WERI-Rb-1 (cell line): ENCODE data around the gene IGSF9.

Experiments used
- DNase-seq: peaks from one replicate; pipeline ENCODE4 v3.0.0-alpha.2; 2020
- H3K27ac ChIP-seq: fragments of 250-450 bp; sonication (Bioruptor Pico); 2 replicates; pipeline ENCODE4 v1.5.1; 2020; ENCODE audit warnings: mild to moderate bottlenecking, moderate library complexity
- H3K27me3 ChIP-seq: fragments of 250-450 bp; sonication (Bioruptor Pico); 2 replicates; pipeline ENCODE4 v1.5.1; 2021; ENCODE audit warnings: mild to moderate bottlenecking, low read depth, moderate library complexity; ENCODE audit not compliant: insufficient read depth, severe bottlenecking
- H3K36me3 ChIP-seq: fragments of 250-450 bp; sonication (Bioruptor Pico); 2 replicates; pipeline ENCODE4 v1.5.1; 2020; ENCODE audit warnings: mild to moderate bottlenecking, moderate library complexity
- H3K4me3 ChIP-seq: 2 replicates; pipeline ENCODE4 v1.5.1; 2011; ENCODE audit warnings: low read depth, mild to moderate bottlenecking, control low read depth, low read length
- H3K9me3 ChIP-seq: fragments of 250-450 bp; sonication (Bioruptor Pico); 2 replicates; pipeline ENCODE4 v1.5.1; 2021; ENCODE audit warnings: mild to moderate bottlenecking, moderate library complexity; ENCODE audit not compliant: severe bottlenecking
- CTCF ChIP-seq: IDR thresholded peaks from 2 replicates; pipeline ENCODE4 v1.5.1; 2011; ENCODE audit warnings: low read depth, mild to moderate bottlenecking, control low read depth, inconsistent platforms, low read length

IGSF9 gene

GRCh38 chr1:159953536-159954515, 8.4 kb upstream of the IGSF9 start, which contains the start of gene SLAMF9:
Gene SLAMF9 (minus strand): TSS chr1:159954237. CDS start chr1:159954137, 100 bp downstream.
- no peaks in the 10 kb centered on the region for H3K9me3 ChIP-seq
- no peaks in the 10 kb centered on the region for H3K27me3 ChIP-seq
- no peaks in the 10 kb centered on the region for H3K36me3 ChIP-seq
- TF ChIP-seq CTCF = no peak
- DNase-seq = no peak
- no peak within 1 kb of the TSS for H3K4me3 ChIP-seq
- H3K27ac ChIP-seq = no peak within 1 kb of the TSS

GRCh38 chr1:159952932-159953331, 7.5 kb upstream of the IGSF9 start:
- Histone ChIP-seq H3K9me3 (no peaks in the 10 kb centered on the region), H3K27me3 (no peaks in the 10 kb centered on the region), H3K4me3 (no peak overlapping the region), H3K36me3 (no peaks in the 10 kb centered on the region), H3K27ac (no peak overlapping the region)
- no peak for TF ChIP-seq CTCF
- no peak for DNase-seq

GRCh38 chr1:159951551-159951950, 6.1 kb upstream of the IGSF9 start:
- DNase-seq = no peak
- no peak for TF ChIP-seq CTCF
- H3K9me3 ChIP-seq = no peaks in the 10 kb centered on the region

GRCh38 chr1:159951016-159951415, 5.6 kb upstream of the IGSF9 start:
- no peak for DNase-seq
- H3K27ac ChIP-seq = no peak overlapping the region
- H3K4me3 ChIP-seq = no peak overlapping the region
- no peaks in the 10 kb centered on the region for H3K9me3 ChIP-seq
- no peak for TF ChIP-seq CTCF
- H3K36me3 ChIP-seq = no peaks in the 10 kb centered on the region
- H3K27me3 ChIP-seq = no peaks in the 10 kb centered on the region

More at GRCh38 chr1:159951551-159951950, 6.1 kb upstream of the IGSF9 start:
- Histone ChIP-seq H3K36me3 (no peaks in the 10 kb centered on the region), H3K27me3 (no peaks in the 10 kb centered on the region), H3K27ac (no peak overlapping the region), H3K4me3 (no peak overlapping the region)

- no peak for DNase-seq
- Histone ChIP-seq H3K27me3 (no peaks in the 10 kb centered on the region), H3K36me3 (no peaks in the 10 kb centered on the region), H3K9me3 (no peaks in the 10 kb centered on the region), H3K4me3 (no peak overlapping the region), H3K27ac (no peak overlapping the region)
- TF ChIP-seq CTCF = no peak
Observed at GRCh38 chr1:159949981-159950381, 4.6 kb upstream of the IGSF9 start.
